GM21825 (cell line): ENCODE results near the gene UBE2D2.
"Not testable (repeated sequence)": the region's sequence is repeated elsewhere in the genome, so short reads cannot be mapped to it uniquely, and the experiment has no call there.

Experiments used
- ATAC-seq: cut with Tn5 transposase; IDR thresholded peaks from one replicate; pipeline ENCODE4 v1.9.1; 2021; ENCODE audit warnings: mild to moderate bottlenecking, moderate library complexity; ENCODE audit not compliant: unreplicated experiment

The UBE2D2 gene

DNA sequence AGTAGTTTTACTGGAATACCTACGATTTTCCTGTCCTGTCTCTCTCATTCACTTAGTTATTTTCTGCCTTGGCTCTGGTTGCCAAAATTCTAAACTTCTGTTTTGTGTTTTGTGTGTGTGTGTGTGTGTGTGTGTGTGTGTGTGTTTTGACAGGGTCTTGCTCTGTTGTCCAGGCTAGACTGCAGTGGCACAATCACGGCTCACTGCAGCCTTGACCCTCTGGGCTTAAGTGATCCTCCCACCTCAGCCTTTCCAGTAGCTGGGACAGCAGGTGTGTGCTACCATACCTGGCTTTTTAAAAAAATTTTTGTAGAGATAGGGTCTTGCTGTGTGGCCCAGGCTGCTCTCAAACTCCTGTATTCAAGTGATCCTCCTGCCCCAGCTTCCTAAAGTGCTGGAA, 17.2 kb downstream of the UBE2D2 start:
- ATAC-seq, result no peak

GRCh38 chr5:139582181-139582580, 21.0 kb downstream of the UBE2D2 start:
- ATAC-seq, result not testable (repeated sequence)

DNA sequence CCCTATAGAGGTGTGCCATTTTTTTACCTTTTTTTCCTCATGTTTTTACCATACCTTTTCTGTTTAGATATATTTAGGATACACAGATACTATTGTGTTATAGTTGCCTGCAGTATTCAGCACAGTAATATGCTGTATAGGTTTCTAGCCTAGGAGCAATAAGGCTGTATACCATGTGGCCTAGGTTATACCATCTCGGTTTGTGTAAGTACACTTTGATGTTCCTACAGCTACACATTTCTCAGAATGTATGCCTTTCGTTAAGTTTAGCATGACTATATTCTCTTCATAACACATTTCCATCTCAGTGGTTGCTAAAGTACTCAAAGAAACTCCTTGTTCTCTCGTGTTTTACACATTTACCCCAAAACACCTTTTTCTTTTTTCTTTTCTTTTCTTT, 23.0 kb downstream of the UBE2D2 start:
- no peak for ATAC-seq

DNA sequence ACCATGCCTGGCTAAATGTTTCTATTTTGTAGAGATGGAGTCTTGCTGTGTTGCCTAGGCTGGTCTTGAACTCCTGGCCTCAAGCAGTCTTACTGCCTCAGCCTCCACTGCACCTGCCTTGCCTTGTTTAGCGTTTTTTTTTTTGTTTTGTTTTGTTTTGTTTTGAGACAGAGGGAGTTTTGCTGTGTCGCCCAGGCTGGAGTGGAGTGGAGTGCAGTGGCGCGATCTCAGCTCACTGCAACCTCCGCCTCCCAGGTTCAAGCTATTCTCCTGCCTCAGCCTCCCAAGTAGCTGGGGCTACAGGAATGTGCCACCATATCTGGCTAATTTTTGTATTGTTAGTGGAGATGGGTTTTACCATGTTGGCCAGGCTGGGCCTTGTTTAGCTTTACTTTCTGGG, 27.0 kb downstream of the UBE2D2 start:
- not testable (repeated sequence) for ATAC-seq

GRCh38 chr5:139588962-139589361, 27.8 kb downstream of the UBE2D2 start:
- no peak for ATAC-seq

DNA sequence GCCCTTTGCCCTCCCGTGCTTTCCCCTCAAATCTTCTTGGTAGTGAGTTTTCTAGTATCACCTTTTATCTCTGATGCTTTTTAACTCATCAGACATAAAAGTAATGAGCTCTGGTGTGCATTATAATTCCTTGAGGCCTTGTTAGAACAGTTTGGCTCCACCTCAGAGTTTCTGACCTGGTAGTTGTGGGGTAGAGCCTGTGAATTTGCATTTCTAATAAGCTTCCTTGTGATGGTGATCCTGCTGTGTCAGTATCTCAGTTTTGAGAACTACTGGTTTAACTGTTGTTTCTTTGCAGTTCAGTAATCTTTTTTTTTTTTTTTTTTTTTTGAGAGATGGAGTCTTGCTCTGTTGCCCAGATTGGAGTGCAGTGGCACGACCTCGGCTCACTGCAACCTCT, 31.1 kb downstream of the UBE2D2 start:
- ATAC-seq, result no peak

DNA sequence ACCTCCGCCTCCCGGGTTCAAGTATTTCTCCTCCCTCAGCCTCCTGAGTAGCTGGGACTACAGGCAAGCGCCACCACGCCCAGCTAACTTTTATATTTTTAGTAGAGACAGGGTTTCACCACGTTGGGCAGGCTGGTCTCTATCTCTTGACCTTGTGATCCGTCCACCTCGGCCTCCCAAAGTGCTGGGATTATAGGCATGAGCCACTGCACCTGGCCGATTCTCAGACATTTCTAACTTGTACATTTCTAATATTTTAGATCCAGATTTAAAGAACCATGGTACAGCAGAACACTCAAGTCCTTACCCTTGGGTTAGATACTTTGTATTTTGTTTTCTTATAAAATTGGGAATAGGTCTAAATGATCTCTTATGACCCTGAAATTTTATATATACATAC, 31.9 kb downstream of the UBE2D2 start:
- ATAC-seq, result not testable (repeated sequence)

DNA sequence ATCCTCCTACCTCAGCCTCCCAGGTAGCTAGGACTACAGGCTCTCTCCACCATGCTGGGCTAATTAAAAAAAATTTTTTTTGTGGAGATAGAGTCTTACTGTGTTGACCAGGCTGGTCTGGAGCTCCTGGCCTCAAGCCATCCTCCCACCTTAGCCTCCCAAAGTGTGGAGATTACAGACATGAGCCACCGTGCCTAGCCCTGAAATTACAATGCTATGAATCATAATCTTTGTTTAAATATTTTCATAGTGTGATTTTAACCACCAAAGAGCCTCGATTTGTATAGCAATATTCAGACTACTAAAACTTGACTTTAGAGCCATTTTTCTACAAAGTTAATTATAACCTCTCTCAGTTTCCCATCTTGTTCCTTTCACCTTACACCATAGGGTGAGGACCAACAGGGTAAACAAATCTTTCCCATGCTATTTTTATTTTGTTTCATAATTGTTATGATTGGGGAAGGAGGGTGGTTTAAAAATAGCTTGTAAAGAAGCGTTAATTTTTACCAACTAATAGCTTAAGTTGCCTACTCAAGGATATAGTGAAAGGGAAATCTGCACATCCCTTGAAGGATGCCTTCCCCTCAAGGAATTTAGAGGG, 32.7 kb downstream of the UBE2D2 start:
- no peak for ATAC-seq

DNA sequence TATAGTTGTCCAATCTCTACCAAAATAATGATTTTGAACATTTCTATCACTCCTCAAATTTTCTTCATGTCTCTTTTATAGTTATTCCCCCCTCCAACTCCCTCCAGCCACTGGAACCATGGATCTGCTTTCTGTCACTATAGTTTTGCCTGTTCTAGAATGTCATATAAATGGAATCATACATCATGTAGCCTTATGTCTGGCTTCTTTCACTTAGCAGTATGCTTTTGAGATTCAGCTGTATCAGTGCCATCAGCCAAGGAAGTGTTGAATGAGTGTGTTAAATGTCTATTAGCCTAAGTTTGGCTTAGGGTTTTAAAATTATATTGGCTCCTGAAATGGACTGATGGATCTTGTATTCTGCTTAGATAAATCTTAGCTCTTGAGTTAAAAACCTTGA, 36.0 kb downstream of the UBE2D2 start:
- no peak for ATAC-seq

GRCh38 chr5:139598601-139598965, 37.4 kb downstream of the UBE2D2 start:
- ATAC-seq, result not testable (repeated sequence)

DNA sequence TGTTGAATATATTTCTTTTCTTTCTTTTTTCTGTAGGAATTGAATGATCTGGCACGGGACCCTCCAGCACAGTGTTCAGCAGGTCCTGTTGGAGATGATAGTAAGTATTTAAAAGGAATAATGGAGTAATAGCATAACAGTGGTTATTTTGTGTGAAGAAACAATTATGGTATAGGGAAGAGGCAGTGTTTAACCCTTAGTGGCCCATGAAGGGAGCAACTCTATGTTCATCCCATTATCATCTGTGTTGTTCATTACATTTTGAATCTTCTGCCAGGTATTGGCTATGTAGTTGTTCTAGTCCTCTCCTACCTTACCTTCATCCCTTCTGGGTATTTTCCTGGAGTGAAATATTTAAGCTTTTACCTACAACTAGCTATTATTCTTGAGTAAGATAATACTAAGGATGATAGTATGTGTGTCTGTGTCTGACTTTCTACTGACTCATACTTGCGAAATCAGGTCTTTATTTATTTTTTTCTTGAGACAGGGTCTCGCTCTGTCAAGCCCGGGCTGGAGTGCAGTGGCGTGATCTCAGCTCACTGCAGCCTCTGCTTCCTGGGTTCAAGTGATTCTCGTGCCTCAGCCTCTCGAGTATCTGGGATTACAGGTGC, 39.3 kb downstream of the UBE2D2 start:
- no peak for ATAC-seq

DNA sequence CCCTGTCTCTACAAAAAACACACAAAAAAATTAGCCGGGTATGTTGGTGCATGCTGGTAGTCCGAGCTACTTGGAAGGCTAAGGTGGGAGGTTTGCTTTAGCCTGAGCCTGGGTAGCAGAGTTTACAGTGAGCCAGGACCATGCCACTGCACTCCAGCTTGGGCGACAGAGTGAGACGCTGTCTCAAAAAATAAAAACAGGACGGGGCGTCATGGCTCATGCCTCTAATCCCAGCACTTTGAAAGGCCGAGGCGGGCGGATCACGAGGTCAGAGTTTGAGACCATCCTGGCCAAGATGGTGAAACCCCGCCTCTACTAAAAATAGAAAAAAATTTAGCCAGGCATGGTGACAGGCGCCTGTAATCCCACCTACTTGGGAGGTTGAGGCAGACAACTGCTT, 40.3 kb downstream of the UBE2D2 start:
- ATAC-seq, result no peak

DNA sequence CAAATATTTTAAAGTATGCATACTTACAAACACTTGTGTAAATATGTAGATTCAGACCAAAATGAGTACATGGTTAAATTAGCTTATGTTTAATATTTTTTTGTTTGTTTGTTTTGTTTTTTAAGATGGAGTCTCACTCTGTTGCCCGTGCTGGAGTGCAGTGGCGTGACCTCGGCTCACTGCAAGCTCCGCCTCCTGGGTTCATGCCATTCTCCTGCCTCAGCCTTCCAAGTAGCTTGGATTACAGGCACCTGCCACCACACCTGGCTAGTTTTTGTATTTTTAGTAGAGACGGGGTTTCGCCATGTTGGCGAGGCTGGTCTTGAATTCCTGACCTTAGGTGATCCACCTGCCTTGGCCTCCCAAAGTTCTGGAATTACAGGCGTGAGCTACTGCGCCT, 40.8 kb downstream of the UBE2D2 start:
- not testable (repeated sequence) for ATAC-seq

GRCh38 chr5:139605887-139606286, 44.7 kb downstream of the UBE2D2 start:
- no peak for ATAC-seq

- ATAC-seq, result no peak
These were observed 50.8 kb downstream of the UBE2D2 start for GRCh38 chr5:139611703-139612584.

- no peak for ATAC-seq
These were observed 58.7 kb downstream of the UBE2D2 start for GRCh38 chr5:139619861-139620260.

DNA sequence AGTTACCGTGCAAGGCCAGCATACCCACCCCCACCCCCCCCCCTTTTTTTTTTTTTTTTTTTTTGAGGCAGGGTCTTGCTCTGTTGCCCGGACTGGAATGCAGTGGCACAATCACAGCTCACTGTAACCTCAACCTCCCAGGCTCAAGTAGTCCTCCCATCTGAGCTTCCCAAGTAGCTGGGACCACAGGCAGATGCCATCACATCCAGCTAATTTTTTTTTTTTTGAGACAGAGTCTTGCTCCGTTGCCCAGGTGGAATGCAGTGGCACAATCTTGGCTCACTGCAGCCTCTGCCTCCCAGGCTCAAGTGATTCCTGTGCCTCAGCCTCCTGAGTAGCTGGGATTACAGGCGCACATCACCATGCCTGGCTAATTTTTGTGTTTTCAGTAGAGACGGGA, 64.3 kb downstream of the UBE2D2 start:
- ATAC-seq, result not testable (repeated sequence)

DNA sequence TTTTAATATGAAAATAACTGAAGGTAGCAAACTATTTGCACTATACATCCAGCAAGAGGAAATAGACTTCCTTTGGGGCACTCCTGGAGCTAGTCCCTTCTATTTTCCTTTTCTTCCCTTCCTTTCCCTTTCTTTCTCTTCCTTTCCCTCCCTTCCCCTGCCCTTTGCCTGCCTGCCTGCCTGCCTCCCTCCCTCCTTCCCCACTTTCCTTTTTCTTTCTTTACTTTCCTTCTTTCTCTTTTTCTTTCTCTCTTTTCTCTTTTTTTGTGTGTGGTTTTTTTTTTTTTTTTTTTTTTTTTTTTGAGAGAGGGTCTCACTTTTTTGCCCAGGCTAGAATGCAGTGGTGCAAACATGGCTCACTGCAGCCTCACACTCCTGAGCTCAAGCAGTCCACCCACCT, 69.7 kb downstream of the UBE2D2 start:
- ATAC-seq, result no peak

DNA sequence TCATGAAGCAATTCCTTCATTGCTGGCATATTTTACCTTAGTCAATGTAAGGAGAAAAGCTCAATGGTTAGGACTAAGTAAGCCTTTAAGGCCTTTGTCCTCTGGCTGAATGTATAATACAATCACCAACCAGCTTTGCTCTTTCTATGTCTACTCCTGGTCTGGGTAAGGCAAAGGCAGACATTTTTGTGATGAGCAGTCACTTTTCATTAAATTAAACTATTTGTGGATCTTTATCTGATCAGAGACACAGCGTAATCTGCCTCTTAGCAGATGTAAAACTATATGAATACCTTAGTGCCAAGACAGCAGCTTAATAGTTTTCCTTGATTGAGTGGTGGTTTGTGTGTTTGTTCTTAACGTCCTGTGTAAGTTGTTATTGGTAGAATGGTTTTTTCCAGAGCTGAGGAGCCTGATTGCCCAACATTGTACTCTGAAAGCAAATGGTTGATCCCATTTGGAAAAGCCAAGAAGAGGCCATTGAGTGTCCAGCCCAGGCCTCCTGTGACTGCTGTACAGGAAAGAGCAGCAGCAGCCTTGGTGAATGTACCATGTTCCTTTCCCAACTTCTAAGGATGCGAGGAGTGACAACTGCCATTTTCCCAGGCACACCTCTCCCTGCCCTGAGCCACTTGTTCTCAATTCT, 70.5 kb downstream of the UBE2D2 start:
- no peak for ATAC-seq

GRCh38 chr5:139633295-139634027, 72.3 kb downstream of the UBE2D2 start:
- no peak for ATAC-seq

GRCh38 chr5:139634028-139634325, 72.8 kb downstream of the UBE2D2 start:
- ATAC-seq, result no peak
